Tibial artery (tissue), 4 donors: ENCODE data around the gene CFAP74.
"Not testable (repeated sequence)": the region's sequence is repeated elsewhere in the genome, so short reads cannot be mapped to it uniquely, and the experiment has no call there.

Source experiments
- DNase-seq, 2 donors: peaks; one replicate each; pipeline ENCODE4 v3.0.0-alpha.2; 2019
- H3K27ac ChIP-seq, 2 donors: fragments of 200-600 bp; sonication (generic) in 1 of 2; 1 replicate in 1 of 2; 2 replicates in 1 of 2; pipeline ENCODE4 v1.5.1; 2018 to 2019; ENCODE audit warnings: mild to moderate bottlenecking in 1 of 2
- H3K27me3 ChIP-seq, 2 donors: fragments of 200-600 bp; sonication (generic) in 1 of 2; one replicate each; pipeline versions ENCODE4 v1.5.1 to v1.6.0; 2016 to 2019
- H3K36me3 ChIP-seq, 3 donors: fragments of 200-600 bp; sonication (generic) in 2 of 3; one replicate each; pipeline ENCODE4 v1.5.1; 2016 to 2019; ENCODE audit warnings: mild to moderate bottlenecking in 2 of 3
- H3K4me1 ChIP-seq, 4 donors: fragments of 200-600 bp; sonication (generic) in 2 of 4; 1 replicate in 3 of 4; 2 replicates in 1 of 4; pipeline ENCODE4 v1.5.1; 2016 to 2019
- H3K4me3 ChIP-seq, 2 donors: fragments of 200-600 bp; sonication (generic) in 1 of 2; 1 replicate in 1 of 2; 2 replicates in 1 of 2; pipeline ENCODE4 v1.5.1; 2018 to 2019; ENCODE audit warnings: mild to moderate bottlenecking in 2 of 2
- H3K9me3 ChIP-seq, 3 donors: fragments of 200-600 bp; sonication (generic) in 1 of 3; one replicate each; pipeline ENCODE4 v1.5.1; 2016 to 2019
- CTCF ChIP-seq, 2 experiments: fragments of 200-600 bp in 1 of 2; fragments of 450-650 bp in 1 of 2; IDR thresholded peaks; one replicate each; pipeline ENCODE4 v1.5.1; 2017 to 2019; ENCODE audit warnings: antibody characterized with exemption in 2 of 2, mild to moderate bottlenecking in 1 of 2, moderate library complexity in 1 of 2
- intact Hi-C: fragments of 100-400 bp; cut with DNase I; formaldehyde crosslinking; loops from one replicate; pipeline ENCODE4 v1.15.0; 2023; ENCODE audit warnings: low total_unique reads

CFAP74 gene

GRCh38 chr1:1889847-1890505 lies 113.6 kb downstream of the CFAP74 start:
- H3K27me3 ChIP-seq, result no peaks in the 10 kb centered on the region
- DNase-seq, result peak; percentile 69 to 74
- peak overlapping the region; percentile 92 to 96 for H3K27ac ChIP-seq
- H3K4me1 ChIP-seq, result peaks cover 0 to 66% (median 42%) of the 10 kb centered on the region in 4 donors
- intact Hi-C loops, result loop anchor here (10.0 kb wide), 1 partner anchor 105 kb away; no protein-coding TSS in a partner anchor
- no peaks in the 10 kb centered on the region for H3K36me3 ChIP-seq
- no peak for TF ChIP-seq CTCF (IDR thresholded peaks at IDR 0.05)
- H3K4me3 ChIP-seq, result peak overlapping the region; percentile 90 to 95
- no peaks in the 10 kb centered on the region for H3K9me3 ChIP-seq

DNA sequence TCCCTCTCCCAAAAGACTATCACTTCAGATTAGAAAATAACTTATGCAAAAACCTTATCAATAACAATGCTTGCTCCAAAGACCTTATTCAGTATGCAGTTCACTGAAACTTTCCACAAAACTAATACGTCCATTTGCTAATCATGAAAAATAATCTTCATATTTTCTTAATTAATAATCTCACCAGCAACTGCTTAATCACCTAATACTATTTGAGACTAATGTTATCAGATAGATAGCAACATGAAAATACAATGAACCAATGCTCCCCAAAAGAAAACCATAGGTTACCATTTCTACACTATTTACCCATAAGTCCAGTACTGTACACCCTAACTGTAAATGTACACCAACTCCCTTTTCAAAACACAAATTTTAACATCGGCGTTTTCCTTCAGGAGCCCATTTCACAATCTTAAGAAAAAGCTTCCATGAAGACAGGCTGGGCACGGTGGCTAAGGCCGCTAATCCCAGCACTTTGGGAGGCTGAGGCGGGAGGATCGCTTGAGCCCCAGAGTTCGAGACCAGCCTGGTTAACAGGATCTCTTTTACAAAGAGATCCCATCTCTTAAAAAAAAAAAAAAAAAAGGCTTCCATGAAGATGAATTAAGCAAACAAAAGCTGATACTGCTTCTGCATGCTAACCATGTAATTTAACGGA lies 114.4 kb downstream of the CFAP74 start:
- Histone ChIP-seq H3K4me3 (peak overlapping the region; percentile 90 to 95), H3K36me3 (no peaks in the 10 kb centered on the region), H3K4me1 (peaks cover 0 to 64% (median 35%) of the 10 kb centered on the region in 4 donors), H3K9me3 (no peaks in the 10 kb centered on the region), H3K27me3 (no peaks in the 10 kb centered on the region), H3K27ac (peak overlapping the region; percentile 92 to 96)
- intact Hi-C loops, result no loop called here
- DNase-seq, result no peak
- TF ChIP-seq CTCF (IDR thresholded peaks at IDR 0.05), result no peak

- DNase-seq, intact Hi-C loops, H3K36me3 ChIP-seq, H3K4me3 ChIP-seq, H3K9me3 ChIP-seq, H3K27me3 ChIP-seq: not testable (repeated sequence)
- Histone ChIP-seq H3K4me1 (peaks cover 0 to 89% (median 45%) of the 10 kb centered on the region in 4 donors), H3K27ac (peak overlapping the region in 1 of 2 donors; percentile 48)
These were observed 119.7 kb downstream of the CFAP74 start for GRCh38 chr1:1883890-1884289.

DNA sequence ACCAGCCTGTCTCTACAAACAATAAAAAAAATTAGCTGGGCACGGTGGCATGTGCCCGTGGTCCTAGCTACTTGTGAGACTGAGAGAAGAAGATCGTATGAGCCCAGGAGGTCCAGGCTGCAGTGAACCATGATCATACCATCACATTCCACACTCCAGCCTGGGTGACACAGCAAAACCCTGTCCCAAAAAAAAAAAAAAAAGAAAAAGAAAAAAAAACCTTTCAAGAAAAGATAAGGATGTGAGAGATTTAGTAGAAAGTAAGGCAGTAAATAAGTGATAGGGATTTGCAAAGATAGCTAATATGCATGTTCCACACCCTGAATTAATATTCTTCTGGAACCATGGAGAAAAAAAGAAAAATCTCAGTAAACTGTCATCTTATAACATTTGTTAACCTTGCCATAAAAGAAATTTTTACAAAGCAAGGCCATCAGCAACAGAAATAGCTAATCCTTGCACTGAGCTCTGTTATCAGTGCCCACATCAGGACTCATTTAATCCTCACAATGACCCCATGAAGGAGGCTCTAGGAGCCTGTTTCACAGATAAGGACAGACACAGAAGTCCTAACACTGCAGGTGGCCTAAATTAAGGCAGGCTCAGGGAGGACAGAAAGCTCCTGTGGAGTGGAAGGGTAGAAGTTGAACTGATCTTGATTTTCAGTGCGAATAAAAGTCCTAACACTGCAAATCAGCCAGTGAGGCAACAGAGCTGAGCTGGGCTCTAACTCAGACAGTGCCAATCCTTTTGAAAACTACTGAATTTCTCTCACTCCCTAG lies 120.3 kb downstream of the CFAP74 start:
- Histone ChIP-seq H3K4me3 (no peak overlapping the region), H3K9me3 (no peaks in the 10 kb centered on the region), H3K4me1 (peaks cover 0 to 89% (median 44%) of the 10 kb centered on the region in 4 donors), H3K27me3 (no peaks in the 10 kb centered on the region), H3K36me3 (no peaks in the 10 kb centered on the region), H3K27ac (peak overlapping the region in 1 of 2 donors; percentile 48)
- no peak for TF ChIP-seq CTCF (IDR thresholded peaks at IDR 0.05)
- DNase-seq, result no peak
- intact Hi-C loops, result no loop called here

DNA sequence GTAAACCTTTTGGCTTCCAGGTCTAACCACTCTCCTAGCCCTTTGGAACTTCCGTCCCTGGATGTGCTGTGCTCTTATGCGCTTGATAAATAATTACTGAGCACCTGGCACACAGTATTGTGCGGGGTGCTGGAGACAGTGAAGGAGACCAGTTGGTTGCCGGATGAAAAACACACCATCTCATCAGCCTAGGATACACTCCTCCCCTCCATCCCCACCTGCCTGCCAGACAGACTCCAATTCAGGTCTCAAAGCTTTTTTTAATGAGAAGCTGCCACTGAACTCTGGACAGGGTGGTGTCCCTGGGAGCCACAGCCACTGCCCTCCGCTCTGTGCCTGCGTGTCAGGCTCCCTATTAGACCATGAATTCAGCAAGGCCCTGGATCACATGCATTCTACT lies 121.9 kb downstream of the CFAP74 start:
- H3K27me3 ChIP-seq, result no peaks in the 10 kb centered on the region
- H3K4me1 ChIP-seq, result peaks cover 0 to 89% (median 41%) of the 10 kb centered on the region in 4 donors
- no peaks in the 10 kb centered on the region for H3K9me3 ChIP-seq
- no peak for DNase-seq
- no peaks in the 10 kb centered on the region for H3K36me3 ChIP-seq
- TF ChIP-seq CTCF (IDR thresholded peaks at IDR 0.05), result no peak
- intact Hi-C loops, result no loop called here
- no peak overlapping the region for H3K4me3 ChIP-seq
- no peak overlapping the region for H3K27ac ChIP-seq
